CD4-positive, alpha-beta memory T cell (primary cell): ENCODE results near the gene PIP5K1C. TPM values are rescaled to one million over a fixed set of nuclear protein-coding genes. Genes with fewer than 3 reads are reported as not detected.
"Not testable (repeated sequence)": the region's sequence is repeated elsewhere in the genome, so short reads cannot be mapped to it uniquely, and the experiment has no call there.

Source experiments
- CTCF ChIA-PET: fragments of 350-600 bp; sonication (Branson Sonifier 250); formaldehyde crosslinking; loops from one replicate; lab custom pipeline; 2021; ENCODE audit warnings: inconsistent platforms; ENCODE audit not compliant: partially characterized antibody; lab: Charles Lee
- POLR2A ChIA-PET: fragments of 350-600 bp; sonication (Branson Sonifier 250); formaldehyde crosslinking; loops from one replicate; lab custom pipeline; 2021; ENCODE audit not compliant: partially characterized antibody; lab: Charles Lee
- DNase-seq, 5 donors: peaks; one replicate each; pipeline versions ENCODE4 v3.0.0 to v3.0.0-alpha.2; 2020 to 2022; ENCODE audit warnings: mixed read lengths in 1 of 5
- H3K27ac ChIP-seq: one replicate; pipeline ENCODE4 v1.7.0; 2013; ENCODE audit warnings: low read depth, low read length
- H3K27me3 ChIP-seq: 2 replicates; pipeline ENCODE4 v1.7.0; 2013; ENCODE audit warnings: mild to moderate bottlenecking, low read length, moderate library complexity; ENCODE audit not compliant: insufficient read depth
- H3K36me3 ChIP-seq: 2 replicates; pipeline ENCODE4 v1.7.0; 2013; ENCODE audit warnings: mild to moderate bottlenecking, low read length, moderate library complexity; ENCODE audit not compliant: insufficient read depth
- H3K4me1 ChIP-seq: 2 replicates; pipeline ENCODE4 v1.7.0; 2013; ENCODE audit warnings: mild to moderate bottlenecking, low read length, moderate library complexity; ENCODE audit not compliant: insufficient read depth
- H3K4me3 ChIP-seq, 2 donors: one replicate each; pipeline ENCODE4 v1.7.0; 2013; ENCODE audit warnings: low read length in 2 of 2, mild to moderate bottlenecking in 1 of 2
- H3K9me3 ChIP-seq, 2 donors: one replicate each; pipeline ENCODE4 v1.7.0; 2013; ENCODE audit warnings: low read length in 2 of 2, control low read depth in 1 of 2; ENCODE audit not compliant: control insufficient read depth in 1 of 2
- H3K27ac Mint-ChIP-seq, 7 donors: one replicate each; pipeline ENCODE4 v1.8.0; 2020 to 2021; ENCODE audit warnings: mixed read lengths in 7 of 7, mild to moderate bottlenecking in 6 of 7, inconsistent platforms in 3 of 7, moderate library complexity in 3 of 7
- H3K27me3 Mint-ChIP-seq, 2 donors: one replicate each; pipeline ENCODE4 v1.8.0; 2020 to 2021; ENCODE audit warnings: mixed read lengths in 2 of 2
- H3K36me3 Mint-ChIP-seq, 2 donors: one replicate each; pipeline ENCODE4 v1.8.0; 2020 to 2021; ENCODE audit warnings: mixed read lengths in 2 of 2, inconsistent platforms in 1 of 2, mild to moderate bottlenecking in 1 of 2
- H3K4me1 Mint-ChIP-seq, 4 donors: one replicate each; pipeline ENCODE4 v1.8.0; 2020 to 2021; ENCODE audit warnings: mixed read lengths in 4 of 4, mild to moderate bottlenecking in 1 of 4
- H3K4me3 Mint-ChIP-seq, 8 donors: one replicate each; pipeline ENCODE4 v1.8.0; 2020 to 2021; ENCODE audit warnings: mixed read lengths in 8 of 8, mild to moderate bottlenecking in 7 of 8, moderate library complexity in 6 of 8, inconsistent platforms in 3 of 8
- H3K9me3 Mint-ChIP-seq, 8 donors: one replicate each; pipeline ENCODE4 v1.8.0; 2020 to 2021; ENCODE audit warnings: mixed read lengths in 8 of 8, mild to moderate bottlenecking in 5 of 8, inconsistent platforms in 3 of 8, moderate library complexity in 1 of 8
- intact Hi-C: fragments of 100-400 bp; cut with micrococcal nuclease; formaldehyde crosslinking; loops from one replicate; pipeline ENCODE4 v1.15.1; 2023
- polyA plus RNA-seq, 2 donors: library from polyadenylated mRNA; unstranded; fragments of 300-500 nt; fragmentation: Illumina TruSeq; gene quantifications; one replicate each; pipeline ENCODE4 v1.2.3, GENCODE V29; 2021
- total RNA-seq, 2 experiments: library from RNA; stranded (reverse); gene quantifications; one replicate each; pipeline ENCODE4 v1.2.3, GENCODE V29; 2021

Gene PIP5K1C
- total and polyA plus RNA-seq, 4 experiments from 2014 or later = 1.7 to 29.7 (median 23.7) TPM

DNA sequence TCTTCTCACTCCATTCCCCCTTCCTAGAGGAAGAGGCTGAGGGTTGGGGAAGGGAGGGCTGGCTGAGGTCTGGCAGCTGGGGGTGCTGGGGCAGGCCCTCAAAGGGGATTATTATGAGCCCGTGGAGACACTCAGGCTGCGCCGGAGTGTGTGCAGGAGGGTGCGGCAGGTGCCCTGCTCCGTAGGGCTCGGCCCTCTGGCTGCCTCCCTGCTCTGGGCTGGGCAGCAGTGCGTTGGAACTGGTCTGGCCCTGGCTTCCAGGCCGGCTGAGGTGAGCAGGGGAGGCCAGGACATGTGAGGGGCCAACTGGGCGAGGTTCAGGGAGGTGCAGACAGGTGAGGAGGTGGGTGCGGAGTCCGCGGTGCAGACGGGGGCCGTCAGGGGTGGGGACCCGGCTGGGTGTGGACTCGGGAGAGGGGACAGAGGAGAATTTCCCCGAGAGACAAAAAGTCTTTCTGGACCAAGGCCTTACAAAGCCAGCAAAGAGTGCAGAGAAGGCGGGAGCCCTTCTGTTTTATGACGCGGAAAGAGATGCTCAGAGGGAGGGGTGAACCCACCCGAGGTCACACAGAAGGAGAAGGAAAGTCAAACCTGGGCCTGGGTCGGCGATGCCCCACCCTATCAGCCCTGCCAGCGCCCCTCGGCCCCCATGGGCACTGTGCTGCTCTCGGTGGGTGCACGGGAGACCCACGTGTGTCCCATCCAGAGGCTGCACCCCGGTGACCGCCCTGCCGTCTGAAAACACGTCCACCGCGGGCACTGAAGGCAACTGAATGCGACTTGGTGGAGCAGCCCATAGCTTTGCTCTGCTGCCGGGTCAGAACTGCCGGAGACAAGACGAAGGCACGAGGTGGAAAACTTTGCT lies 31.0 kb downstream of the PIP5K1C start:
- no peaks in the 10 kb centered on the region for H3K9me3 ChIP-seq
- ChIA-PET CTCF (interaction anchor here (3.4 to 5.3 kb wide), 2 partner anchors 21 to 34 kb away, joined by 17 to 36 read pairs; no protein-coding TSS in a partner anchor), POLR2A (no interaction called here)
- DNase-seq = peak in 1 of 5 donors; percentile 20
- Mint-ChIP-seq H3K9me3 (no peaks in the 10 kb centered on the region), H3K36me3 (peaks cover 0 to 5% of the 10 kb centered on the region in 2 donors), H3K27me3 (no peaks in the 10 kb centered on the region), H3K4me1 (peaks cover 6 to 26% (median 15%) of the 10 kb centered on the region in 4 donors), H3K4me3 (no peak overlapping the region), H3K27ac (no peak overlapping the region)
- H3K4me3 ChIP-seq = no peak overlapping the region
- H3K4me1 ChIP-seq = peaks cover 22% of the 10 kb centered on the region
- intact Hi-C loops = no loop called here
- H3K27ac ChIP-seq = no peak overlapping the region
- no peaks in the 10 kb centered on the region for H3K36me3 ChIP-seq
- no peaks in the 10 kb centered on the region for H3K27me3 ChIP-seq

DNA sequence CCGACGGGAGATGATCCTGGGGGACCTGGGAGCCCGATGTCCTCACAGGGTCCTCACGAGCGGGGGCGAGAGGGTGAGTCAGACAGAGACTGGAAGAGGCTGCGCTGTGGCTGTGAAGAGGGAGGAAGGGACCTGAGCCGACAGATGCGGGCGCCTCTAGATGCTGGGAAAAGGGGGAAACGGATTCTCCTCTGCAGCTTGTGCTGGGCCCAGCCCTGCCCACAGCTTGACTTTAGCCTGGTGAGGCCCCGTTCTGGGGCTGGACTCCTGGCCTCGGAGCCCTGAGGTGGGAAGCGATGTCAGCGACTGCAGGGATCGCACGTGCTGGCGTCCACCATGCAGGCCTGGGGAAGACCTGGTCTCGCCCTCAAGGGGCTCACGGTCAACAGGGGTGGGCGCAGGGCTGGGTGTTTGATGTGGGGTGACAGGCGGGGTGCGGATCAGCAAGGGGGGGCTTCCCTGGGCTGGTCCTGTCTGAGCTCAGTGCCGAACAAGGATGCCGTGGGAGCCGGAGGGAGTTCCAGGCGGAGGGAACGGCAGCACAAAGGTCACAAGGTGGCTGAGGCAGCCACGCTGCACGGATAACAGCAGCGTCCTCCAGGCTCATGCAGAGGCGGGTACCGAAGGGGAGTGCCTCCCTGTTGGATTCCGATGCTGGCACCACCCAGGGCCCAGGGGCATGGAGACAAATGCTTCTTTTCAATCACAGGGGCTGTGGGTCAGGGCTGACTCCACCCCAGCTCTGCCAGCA lies 31.8 kb downstream of the PIP5K1C start:
- Histone ChIP-seq H3K4me3 (no peak overlapping the region), H3K36me3 (peaks cover 3% of the 10 kb centered on the region), H3K9me3 (no peaks in the 10 kb centered on the region), H3K4me1 (peaks cover 22% of the 10 kb centered on the region), H3K27me3 (no peaks in the 10 kb centered on the region), H3K27ac (no peak overlapping the region)
- H3K36me3 Mint-ChIP-seq = peaks cover 0 to 9% of the 10 kb centered on the region in 2 donors
- peak in 1 of 5 donors; percentile 8 for DNase-seq
- intact Hi-C loops = no loop called here
- ChIA-PET POLR2A (no interaction called here), CTCF (interaction anchor here (0.8 to 5.3 kb wide), 4 partner anchors 22 to 154 kb away, joined by 3 to 36 read pairs (median 22); partner anchors contain the start of gene TJP3)
- H3K4me1 Mint-ChIP-seq = peaks cover 6 to 26% (median 15%) of the 10 kb centered on the region in 4 donors
- no peaks in the 10 kb centered on the region for H3K9me3 Mint-ChIP-seq
- H3K4me3 Mint-ChIP-seq = no peak overlapping the region
- no peak overlapping the region for H3K27ac Mint-ChIP-seq
- H3K27me3 Mint-ChIP-seq = no peaks in the 10 kb centered on the region

DNA sequence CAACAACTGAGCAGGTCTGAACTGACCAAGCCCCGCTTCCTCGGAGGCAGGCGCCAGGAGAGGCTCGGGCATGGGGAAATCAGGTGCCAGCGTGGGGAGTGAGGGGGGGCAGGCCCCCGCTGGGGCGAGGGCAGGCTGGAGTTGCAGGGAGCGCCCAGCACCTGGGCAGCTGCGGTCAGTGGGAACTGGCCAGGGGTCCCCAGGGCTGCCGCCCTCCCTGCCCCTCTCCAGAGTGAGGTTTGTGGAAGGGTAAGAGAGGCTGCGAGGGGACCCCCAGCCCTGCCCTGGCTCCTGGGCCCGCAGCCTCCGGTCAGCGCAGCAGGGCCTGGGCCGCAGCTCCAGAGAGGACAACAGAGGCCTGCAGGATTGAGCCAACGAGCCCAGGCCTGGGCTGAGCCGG lies 32.5 kb downstream of the PIP5K1C start:
- Histone ChIP-seq H3K4me1 (peaks cover 22% of the 10 kb centered on the region), H3K9me3 (no peaks in the 10 kb centered on the region), H3K27ac (no peak overlapping the region), H3K4me3 (no peak overlapping the region), H3K27me3 (no peaks in the 10 kb centered on the region), H3K36me3 (peaks cover 6% of the 10 kb centered on the region)
- Mint-ChIP-seq H3K4me3 (no peak overlapping the region), H3K4me1 (peaks cover 4 to 26% (median 15%) of the 10 kb centered on the region in 4 donors), H3K36me3 (peaks cover 0 to 14% of the 10 kb centered on the region in 2 donors), H3K27me3 (no peaks in the 10 kb centered on the region), H3K27ac (no peak overlapping the region), H3K9me3 (no peaks in the 10 kb centered on the region)
- ChIA-PET CTCF (interaction anchor here (0.7 to 5.3 kb wide), 5 partner anchors 22 to 154 kb away, joined by 3 to 36 read pairs (median 17); partner anchors contain the start of gene TJP3), POLR2A (no interaction called here)
- intact Hi-C loops = no loop called here
- DNase-seq = peak in 1 of 5 donors; percentile 6

DNA sequence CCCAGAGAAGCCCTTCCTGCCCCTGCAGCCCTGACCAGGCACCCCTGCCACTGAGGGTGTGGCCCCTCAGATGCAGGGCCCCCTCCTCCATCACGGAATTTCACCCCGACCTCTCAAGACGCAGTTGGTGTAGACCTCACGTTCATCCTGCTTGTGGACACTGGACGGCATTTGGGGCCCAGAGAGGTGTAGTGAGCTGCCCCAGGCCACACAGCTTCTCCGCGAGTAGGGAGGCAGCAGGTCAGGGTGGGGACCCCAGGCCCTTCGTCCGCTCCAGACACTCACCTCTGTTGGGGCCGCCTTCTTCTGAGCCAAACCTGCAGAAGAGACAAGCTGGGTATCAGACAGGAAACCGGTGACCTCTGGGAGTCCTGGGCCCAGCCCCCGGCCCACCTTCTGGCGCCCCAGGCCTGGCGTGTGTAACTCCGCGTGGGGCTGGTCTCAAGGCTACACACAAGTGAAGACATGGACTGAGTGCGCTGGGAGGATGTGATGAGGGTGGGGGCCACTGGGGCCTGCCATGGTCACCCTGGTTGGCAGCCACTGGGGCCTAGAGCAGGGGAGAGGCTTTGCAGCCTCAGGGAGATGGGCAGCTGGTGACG lies 33.1 kb downstream of the PIP5K1C start:
- POLR2A ChIA-PET = interaction anchor here (1.4 kb wide), 1 partner anchor 20 kb away, joined by 5 read pairs; no protein-coding TSS in a partner anchor
- no peaks in the 10 kb centered on the region for H3K27me3 Mint-ChIP-seq
- no peak overlapping the region for H3K27ac ChIP-seq
- H3K36me3 Mint-ChIP-seq = peaks cover 0 to 14% of the 10 kb centered on the region in 2 donors
- peak overlapping the region in 1 of 8 donors; percentile 12 for H3K4me3 Mint-ChIP-seq
- no peak overlapping the region for H3K4me3 ChIP-seq
- DNase-seq = peak in 1 of 5 donors; percentile 37
- H3K9me3 Mint-ChIP-seq = no peaks in the 10 kb centered on the region
- H3K9me3 ChIP-seq = no peaks in the 10 kb centered on the region
- no peaks in the 10 kb centered on the region for H3K27me3 ChIP-seq
- intact Hi-C loops = no loop called here
- H3K4me1 ChIP-seq = peaks cover 19% of the 10 kb centered on the region
- peak overlapping the region in 1 of 7 donors; percentile 11 for H3K27ac Mint-ChIP-seq
- peaks cover 4 to 22% (median 12%) of the 10 kb centered on the region in 4 donors for H3K4me1 Mint-ChIP-seq
- H3K36me3 ChIP-seq = peaks cover 6% of the 10 kb centered on the region
- CTCF ChIA-PET = interaction anchor here (0.7 to 5.3 kb wide), 6 partner anchors 21 to 155 kb away, joined by 3 to 36 read pairs (median 12); partner anchors contain the start of gene TJP3

DNA sequence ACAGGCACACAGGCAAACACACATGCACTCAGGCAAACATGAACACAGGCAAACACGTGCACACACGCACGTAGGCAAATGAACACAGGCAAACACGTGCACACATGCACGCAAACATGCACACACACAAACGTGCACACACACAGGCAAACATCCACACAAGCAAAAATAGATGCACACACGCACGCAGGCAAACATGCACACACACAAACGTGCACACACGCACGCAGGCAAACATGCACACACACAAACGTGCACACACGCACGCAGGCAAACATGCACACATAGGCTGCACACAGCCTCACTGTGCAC lies 33.8 kb downstream of the PIP5K1C start:
- H3K4me1 ChIP-seq = peaks cover 13% of the 10 kb centered on the region
- not testable (repeated sequence) for H3K27ac ChIP-seq, H3K9me3 ChIP-seq, H3K36me3 ChIP-seq, DNase-seq, H3K27me3 ChIP-seq, H3K4me3 ChIP-seq, H3K4me3 Mint-ChIP-seq, H3K27me3 Mint-ChIP-seq, H3K9me3 Mint-ChIP-seq
- ChIA-PET POLR2A (interaction anchor here (0.6 to 1.4 kb wide), 3 partner anchors 21 to 40 kb away, joined by 3 to 5 read pairs (median 4); partner anchors contain the start of gene PIP5K1C), CTCF (interaction anchor here (1.4 to 5.3 kb wide), 5 partner anchors 21 to 155 kb away, joined by 4 to 36 read pairs (median 17); partner anchors contain the start of gene TJP3)
- peaks cover 4 to 17% (median 9%) of the 10 kb centered on the region in 4 donors for H3K4me1 Mint-ChIP-seq
- H3K36me3 Mint-ChIP-seq = peaks cover 2 to 16% of the 10 kb centered on the region in 2 donors
- intact Hi-C loops = loop anchor here (1.0 kb wide), 2 partner anchors 34 to 40 kb away; partner anchors contain the start of gene PIP5K1C
- peak overlapping the region in 1 of 7 donors; percentile 2 for H3K27ac Mint-ChIP-seq

DNA sequence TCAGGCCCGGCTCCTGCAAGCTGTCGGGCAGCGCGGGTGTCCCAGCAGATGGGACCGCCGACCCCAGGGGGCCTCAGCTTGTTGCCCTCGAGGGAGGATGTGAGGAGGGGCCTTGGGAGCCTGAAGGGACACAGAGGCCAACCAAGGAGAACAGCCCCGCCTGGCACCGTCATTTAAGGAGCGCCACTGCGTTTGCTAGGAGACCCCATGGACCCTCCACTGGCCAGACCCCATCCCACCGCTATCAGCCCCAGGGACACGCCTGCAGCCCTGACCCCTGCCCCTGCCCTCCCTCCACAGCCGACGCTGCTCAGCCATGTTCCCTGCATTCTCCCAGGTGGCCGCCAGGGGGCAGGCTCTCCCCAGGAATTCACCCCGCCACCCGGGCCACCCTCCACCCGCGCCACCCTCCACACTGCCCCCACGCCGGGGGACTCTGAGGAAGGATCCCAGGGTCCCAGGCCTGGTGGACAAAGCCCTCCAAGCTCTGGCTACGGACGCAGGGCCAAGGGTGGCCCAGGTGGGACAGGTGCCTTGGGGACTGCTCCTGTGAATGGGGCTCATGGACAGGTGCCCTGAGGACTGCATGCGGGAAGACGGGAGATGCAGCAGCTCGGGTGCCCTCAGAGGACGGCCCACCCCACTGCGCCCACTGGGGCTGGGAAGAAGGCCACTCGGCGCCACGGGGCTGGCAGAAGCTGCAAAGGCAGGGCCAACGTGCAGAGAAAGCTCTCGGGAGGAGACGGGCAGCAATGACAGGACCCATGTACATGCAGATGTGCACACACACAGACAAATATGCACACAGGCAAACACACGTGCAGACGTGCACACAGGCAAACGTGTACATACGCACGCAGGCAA lies 34.4 kb downstream of the PIP5K1C start:
- Mint-ChIP-seq H3K27ac (peak overlapping the region in 3 of 7 donors; percentile 2 to 12 (median 4)), H3K36me3 (peaks cover 7 to 22% of the 10 kb centered on the region in 2 donors), H3K27me3 (no peaks in the 10 kb centered on the region), H3K9me3 (no peaks in the 10 kb centered on the region), H3K4me1 (peaks cover 4 to 12% (median 7%) of the 10 kb centered on the region in 4 donors), H3K4me3 (no peak overlapping the region)
- H3K4me3 ChIP-seq = no peak overlapping the region
- H3K4me1 ChIP-seq = peaks cover 9% of the 10 kb centered on the region
- DNase-seq = peak; percentile 69 to 80 (median 70)
- peaks cover 6% of the 10 kb centered on the region for H3K36me3 ChIP-seq
- CTCF ChIA-PET = interaction anchor here (1.0 to 5.3 kb wide), 8 partner anchors 21 to 156 kb away, joined by 3 to 36 read pairs (median 6); partner anchors contain the start of gene TJP3
- intact Hi-C loops = loop anchor here (1.0 kb wide), 2 partner anchors 34 to 40 kb away; partner anchors contain the start of gene PIP5K1C
- no peak overlapping the region for H3K27ac ChIP-seq
- POLR2A ChIA-PET = interaction anchor here (0.6 to 1.4 kb wide), 3 partner anchors 22 to 41 kb away, joined by 3 to 5 read pairs (median 4); partner anchors contain the start of gene PIP5K1C
- H3K27me3 ChIP-seq = no peaks in the 10 kb centered on the region
- no peaks in the 10 kb centered on the region for H3K9me3 ChIP-seq
